Thymus (tissue), 11 donors: ENCODE results near the gene DDI1. TPM values are rescaled to one million over a fixed set of nuclear protein-coding genes. Genes with fewer than 3 reads are reported as not detected.
"Not testable (repeated sequence)": the region's sequence is repeated elsewhere in the genome, so short reads cannot be mapped to it uniquely, and the experiment has no call there.

Experiments used
- DNase-seq, 9 donors: peaks; one replicate each; pipeline ENCODE4 v3.0.0-alpha.2; 2013; ENCODE audit warnings: low spot score in 9 of 9, low read depth in 6 of 9, missing footprints in 1 of 9
- H3K27ac ChIP-seq, 2 donors: one replicate each; pipeline ENCODE4 v1.5.1; 2013; ENCODE audit warnings: control low read depth in 1 of 2, low read depth in 1 of 2, low read length in 1 of 2, mild to moderate bottlenecking in 1 of 2, moderate library complexity in 1 of 2
- H3K27me3 ChIP-seq, 2 donors: one replicate each; pipeline ENCODE4 v1.5.1; 2013; ENCODE audit warnings: low read length in 1 of 2; ENCODE audit not compliant: control insufficient read depth in 2 of 2, insufficient read depth in 1 of 2
- H3K36me3 ChIP-seq, 2 donors: one replicate each; pipeline ENCODE4 v1.5.1; 2013; ENCODE audit warnings: low read length in 1 of 2, mild to moderate bottlenecking in 1 of 2, moderate library complexity in 1 of 2; ENCODE audit not compliant: control insufficient read depth in 2 of 2, insufficient read depth in 2 of 2
- H3K4me1 ChIP-seq, 2 donors: one replicate each; pipeline ENCODE4 v1.5.1; 2013; ENCODE audit warnings: low read length in 2 of 2; ENCODE audit not compliant: control insufficient read depth in 2 of 2, insufficient read depth in 2 of 2
- H3K4me3 ChIP-seq, 2 donors: one replicate each; pipeline ENCODE4 v1.5.1; 2013; ENCODE audit warnings: low read length in 2 of 2, control low read depth in 1 of 2, mild to moderate bottlenecking in 1 of 2
- H3K9me3 ChIP-seq, 2 donors: one replicate each; pipeline ENCODE4 v1.5.1; 2013; ENCODE audit warnings: low read length in 1 of 2, mild to moderate bottlenecking in 1 of 2; ENCODE audit not compliant: control insufficient read depth in 2 of 2, insufficient read depth in 1 of 2
- WGBS: extraction: QIAGEN DNeasy Blood & Tissue Kit; methylation state at CpG from one replicate; pipeline ENCODE4 v1.1.7; 2013; 5-methylcytosine and 5-hydroxymethylcytosine counted together
- polyA plus RNA-seq: library from polyadenylated mRNA; stranded (reverse); fragments of 200-250 nt; gene quantifications from one replicate; pipeline ENCODE4 v1.2.3, GENCODE V29; 2013
- total RNA-seq: library from RNA; stranded (reverse); fragments of 120-200 nt; gene quantifications from one replicate; pipeline ENCODE4 v1.2.4, GENCODE V29; 2013
- donor health status: healthy.

DDI1 gene
- total and polyA plus RNA-seq, 2 donors = not detected

- no peak overlapping the region for H3K4me3 ChIP-seq
- no peaks in the 10 kb centered on the region for H3K36me3 ChIP-seq
- H3K4me1 ChIP-seq = no peaks in the 10 kb centered on the region
- peaks cover 0 to 13% of the 10 kb centered on the region in 2 donors for H3K9me3 ChIP-seq
- no peaks in the 10 kb centered on the region for H3K27me3 ChIP-seq
- H3K27ac ChIP-seq = no peak overlapping the region
- DNase-seq = no peak
These were observed 3.3 kb upstream of the DDI1 start for GRCh38 chr11:104033134-104033533.

DNA sequence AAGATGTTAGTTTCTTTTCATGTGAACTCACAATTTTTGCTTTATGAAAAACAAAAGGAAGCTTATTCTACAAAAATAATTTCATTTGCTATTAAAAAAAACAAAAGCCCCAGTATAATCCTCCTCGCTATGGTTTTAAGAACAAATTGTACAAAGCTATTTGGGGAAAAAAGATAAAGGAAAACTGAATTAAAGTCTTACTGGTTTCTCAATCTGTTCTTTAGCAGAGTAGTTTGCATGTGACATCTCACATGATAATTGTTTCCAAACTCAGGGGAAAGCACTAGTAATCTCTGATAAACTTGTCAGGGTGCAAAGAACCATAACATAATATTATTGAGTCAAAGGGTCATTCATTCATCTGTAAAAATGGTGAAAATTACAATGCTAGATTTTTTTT is 2.9 kb upstream of the DDI1 start:
- Histone ChIP-seq H3K4me1 (no peaks in the 10 kb centered on the region), H3K27me3 (no peaks in the 10 kb centered on the region), H3K36me3 (no peaks in the 10 kb centered on the region), H3K9me3 (peaks cover 0 to 13% of the 10 kb centered on the region in 2 donors), H3K4me3 (no peak overlapping the region), H3K27ac (no peak overlapping the region)
- no peak for DNase-seq
- 94% methylated on average over 1 of the region's 1 CpG for WGBS

GRCh38 chr11:104036995-104037394 is 555 bp downstream of the DDI1 start:
- Histone ChIP-seq H3K27me3 (no peaks in the 10 kb centered on the region), H3K4me3 (no peak overlapping the region), H3K9me3 (peaks cover 0 to 13% of the 10 kb centered on the region in 2 donors), H3K27ac (no peak overlapping the region), H3K4me1 (no peaks in the 10 kb centered on the region), H3K36me3 (no peaks in the 10 kb centered on the region)
- no peak for DNase-seq
- WGBS = 96% methylated on average over 21 of the region's 21 CpGs

DNA sequence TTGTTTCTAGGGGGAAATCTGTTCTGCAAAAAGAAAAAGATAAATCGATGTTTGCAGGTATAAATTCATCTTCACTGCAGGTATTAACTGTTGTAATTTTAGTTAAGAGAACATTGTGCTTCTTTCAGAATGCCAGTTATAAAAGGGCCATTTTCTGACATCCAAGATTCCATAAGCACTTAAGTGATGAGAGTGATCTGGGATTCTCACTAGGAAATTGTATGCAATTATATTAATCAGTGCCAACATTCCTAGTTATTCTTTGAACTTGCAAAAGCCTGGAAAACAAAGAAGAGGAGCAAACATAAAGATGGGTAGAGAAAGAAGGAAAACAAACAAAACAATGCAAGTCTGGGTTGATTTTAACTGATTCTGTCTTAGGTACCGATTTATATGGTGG is 5.4 kb downstream of the DDI1 start:
- DNase-seq = no peak
- H3K4me1 ChIP-seq = no peaks in the 10 kb centered on the region
- no peaks in the 10 kb centered on the region for H3K27me3 ChIP-seq
- no peak overlapping the region for H3K4me3 ChIP-seq
- H3K9me3 ChIP-seq = peaks cover 0 to 5% of the 10 kb centered on the region in 2 donors
- H3K27ac ChIP-seq = no peak overlapping the region
- 90% methylated on average over 2 of the region's 2 CpGs for WGBS
- no peaks in the 10 kb centered on the region for H3K36me3 ChIP-seq

- Histone ChIP-seq H3K4me1 (no peaks in the 10 kb centered on the region), H3K27ac (no peak overlapping the region), H3K9me3 (no peaks in the 10 kb centered on the region), H3K4me3 (no peak overlapping the region), H3K27me3 (no peaks in the 10 kb centered on the region), H3K36me3 (no peaks in the 10 kb centered on the region)
- WGBS = 91% methylated on average over 4 of the region's 4 CpGs
- no peak for DNase-seq
These were observed 6.7 kb downstream of the DDI1 start for GRCh38 chr11:104043142-104043541.

DNA sequence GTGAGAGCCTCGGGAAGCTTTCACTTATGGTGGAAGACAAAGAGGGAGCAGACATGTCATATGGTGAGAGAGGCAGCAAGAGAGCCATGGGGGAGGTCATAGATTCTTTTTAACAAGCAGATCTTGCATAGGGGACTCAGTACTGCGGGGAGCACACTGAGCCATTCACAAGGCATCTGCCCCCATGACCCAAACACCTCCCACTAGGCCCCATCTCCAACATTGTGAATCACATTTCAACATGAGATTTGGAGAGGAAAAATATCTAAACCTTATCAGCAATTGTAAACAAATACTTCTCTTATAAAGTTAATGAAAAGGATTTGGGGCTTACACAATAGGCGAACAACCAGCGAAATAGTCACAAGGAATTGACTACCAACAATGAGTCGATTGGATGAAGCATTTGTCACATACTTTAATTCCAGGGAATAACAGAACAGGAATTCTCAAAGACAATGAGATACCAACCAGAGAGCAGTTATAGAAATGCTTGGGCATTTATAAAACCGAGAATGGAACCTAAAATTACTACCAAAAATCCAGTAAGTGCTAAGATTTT is 7.3 kb downstream of the DDI1 start:
- WGBS = 94% methylated on average over 6 of the region's 6 CpGs
- H3K27ac ChIP-seq = no peak overlapping the region
- H3K27me3 ChIP-seq = no peaks in the 10 kb centered on the region
- H3K9me3 ChIP-seq = no peaks in the 10 kb centered on the region
- no peaks in the 10 kb centered on the region for H3K4me1 ChIP-seq
- DNase-seq = no peak
- H3K4me3 ChIP-seq = no peak overlapping the region
- H3K36me3 ChIP-seq = no peaks in the 10 kb centered on the region

- Histone ChIP-seq H3K27ac (no peak overlapping the region), H3K4me3 (no peak overlapping the region), H3K27me3 (no peaks in the 10 kb centered on the region), H3K9me3 (no peaks in the 10 kb centered on the region), H3K36me3 (no peaks in the 10 kb centered on the region), H3K4me1 (no peaks in the 10 kb centered on the region)
- no peak for DNase-seq
- 96% methylated on average over 2 of the region's 2 CpGs for WGBS
These were observed 9.9 kb downstream of the DDI1 start for GRCh38 chr11:104046331-104046730.

DNA sequence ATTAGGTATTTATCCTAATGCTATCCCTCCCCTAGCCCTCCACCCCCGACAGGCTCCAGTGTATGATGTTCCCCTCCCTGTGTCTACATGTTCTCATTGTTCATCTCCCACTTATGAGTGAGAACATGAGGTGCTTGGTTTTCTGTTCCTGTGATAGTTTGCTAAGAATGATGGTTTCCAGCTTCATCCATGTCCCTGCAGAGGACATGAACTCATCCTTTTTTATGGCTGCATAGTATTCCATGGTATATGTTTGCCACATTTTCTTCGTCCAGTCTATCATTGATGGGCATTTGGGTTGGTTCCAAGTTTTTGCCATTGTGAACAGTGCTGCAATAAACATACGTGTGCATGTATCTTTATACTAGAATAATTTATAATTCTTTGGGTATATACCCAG is 10.4 kb downstream of the DDI1 start:
- not testable (repeated sequence) for H3K27me3 ChIP-seq, H3K36me3 ChIP-seq, H3K27ac ChIP-seq, H3K4me3 ChIP-seq, H3K4me1 ChIP-seq, H3K9me3 ChIP-seq, DNase-seq
- 92% methylated on average over 3 of the region's 3 CpGs for WGBS

DNA sequence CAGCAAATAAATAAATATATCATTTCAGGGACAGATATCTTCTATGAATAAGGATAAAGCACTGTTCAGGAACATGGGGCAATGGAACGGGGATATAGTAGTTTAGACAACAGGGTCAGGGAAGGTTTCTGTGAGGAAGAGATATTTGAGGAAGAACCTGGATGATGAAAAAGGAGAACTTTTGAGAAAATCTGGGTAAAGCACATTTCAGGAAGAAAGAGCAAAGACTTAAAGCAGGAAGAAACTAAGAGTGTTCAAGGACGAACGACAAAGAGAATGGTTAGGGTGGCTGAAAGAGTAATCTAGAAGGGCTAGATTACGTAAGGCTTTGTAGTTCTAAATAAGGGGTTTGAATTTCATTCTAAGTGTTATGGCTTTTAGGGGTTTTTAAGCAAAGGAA is 12.7 kb downstream of the DDI1 start:
- no peak for DNase-seq
- no peaks in the 10 kb centered on the region for H3K27me3 ChIP-seq
- H3K27ac ChIP-seq = no peak overlapping the region
- no peaks in the 10 kb centered on the region for H3K4me1 ChIP-seq
- H3K36me3 ChIP-seq = no peaks in the 10 kb centered on the region
- H3K9me3 ChIP-seq = no peaks in the 10 kb centered on the region
- no peak overlapping the region for H3K4me3 ChIP-seq
- WGBS = 83% methylated on average over 4 of the region's 4 CpGs

DNA sequence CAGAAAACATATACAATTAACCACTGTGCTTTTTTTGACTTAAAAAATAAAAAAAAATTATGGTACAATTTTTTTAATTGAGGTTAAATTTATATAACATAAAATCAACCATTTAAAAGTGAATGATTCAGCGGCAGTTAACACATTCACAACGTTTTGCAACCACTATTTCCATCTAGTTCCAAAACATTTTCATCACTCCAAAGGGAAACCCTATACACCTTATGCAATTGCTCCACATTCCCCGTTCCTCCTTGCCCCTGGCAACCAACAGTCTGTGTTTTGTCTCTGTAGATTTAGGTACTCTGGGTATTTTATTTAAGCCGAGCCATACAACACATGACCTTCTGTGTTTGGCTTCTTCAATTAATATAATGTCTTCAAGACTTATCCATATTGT is 15.3 kb downstream of the DDI1 start:
- no peak for DNase-seq
- Histone ChIP-seq H3K4me1 (no peaks in the 10 kb centered on the region), H3K4me3 (no peak overlapping the region), H3K9me3 (no peaks in the 10 kb centered on the region), H3K27ac (no peak overlapping the region), H3K27me3 (no peaks in the 10 kb centered on the region), H3K36me3 (no peaks in the 10 kb centered on the region)
- WGBS = 93% methylated on average over 4 of the region's 4 CpGs
